ENCODE measurements around the gene TUB. TPM values are rescaled to one million over a fixed set of nuclear protein-coding genes. Genes with fewer than 3 reads are reported as not detected.

Gene TUB
- total and polyA plus RNA-seq, 2 donors from 2014 or later: 5.9 to 6.8 TPM

DNA sequence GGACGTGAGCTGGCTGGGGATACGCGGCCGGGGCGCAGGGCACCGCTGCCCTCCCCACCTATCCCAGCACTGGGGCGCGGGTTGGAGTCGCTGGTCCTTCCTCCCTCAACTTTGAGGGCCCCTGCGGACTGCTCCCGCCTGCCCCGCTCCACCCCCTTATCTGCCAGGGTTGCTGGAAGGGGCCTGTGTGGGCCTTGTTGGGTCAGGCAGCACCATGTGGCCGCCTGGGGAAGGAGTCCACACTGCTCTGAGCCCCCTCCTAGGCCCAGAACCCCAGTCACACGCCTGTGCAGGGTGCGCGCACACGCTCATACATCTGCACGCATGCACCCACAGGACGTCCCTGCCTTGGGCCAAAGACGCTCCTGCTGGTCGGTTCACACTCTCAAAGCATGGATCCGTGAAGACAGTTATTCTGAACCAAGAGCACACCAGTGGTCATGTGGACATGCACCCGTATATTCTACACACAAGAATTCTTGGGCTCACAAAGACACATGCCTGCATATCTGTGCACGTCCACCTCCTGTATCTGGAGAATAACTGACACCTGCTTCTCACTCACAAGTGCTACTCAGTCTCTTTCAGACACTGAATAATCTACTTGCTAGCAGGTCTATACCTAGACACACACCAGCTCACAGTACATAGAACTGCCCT, 710 bp downstream of the TUB start:
- H3K27ac ChIP-seq (ENCODE audit: low read depth in 2 of 2, low read length in 2 of 2): no peak overlapping the region
- intact Hi-C loops (cut with DNase I): no loop called here

DNA sequence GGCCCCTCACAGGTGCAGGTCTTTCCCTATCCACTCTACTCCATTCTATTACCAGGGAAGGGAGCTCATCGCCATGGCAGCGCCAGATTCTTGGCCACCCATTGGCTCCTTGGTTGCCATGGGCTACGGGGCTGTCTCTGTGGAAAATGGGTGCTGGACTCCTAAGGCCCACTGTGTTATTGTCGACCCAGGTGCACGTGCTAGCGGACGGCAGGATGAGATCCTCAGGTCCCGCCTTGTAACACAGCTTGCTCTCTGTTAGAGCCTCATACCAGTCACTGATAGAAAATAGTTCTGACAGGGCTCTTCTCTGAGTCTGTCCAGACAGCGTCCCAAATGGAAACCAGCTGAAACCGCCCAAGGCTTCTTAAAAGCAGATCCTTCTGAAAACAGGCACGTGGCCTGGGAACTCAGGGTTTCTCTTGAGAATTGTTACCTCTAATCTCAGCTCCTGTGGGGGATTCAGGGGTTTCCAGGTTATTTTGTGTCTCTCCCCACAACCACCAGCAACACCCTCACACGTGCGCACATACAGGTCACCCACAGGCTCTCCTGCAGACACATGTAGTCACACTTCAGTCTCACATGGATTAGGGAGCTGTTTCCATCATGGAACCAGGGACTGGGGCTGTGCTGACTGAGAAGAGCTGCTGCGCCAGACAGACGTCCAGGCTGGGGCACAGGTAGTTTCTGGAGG, 1.5 kb downstream of the TUB start:
- no peak for FAIRE-seq
- Histone ChIP-seq H3K4me3 (ENCODE audit: low read length in 3 of 3) (peak overlapping the region in 1 of 3 donors; percentile 53), H3K4me1 (ENCODE audit: control insufficient read depth in 2 of 3, insufficient read depth in 2 of 3, low read depth in 1 of 3, low read length in 3 of 3) (peaks cover 0 to 26% (median 13%) of the 10 kb centered on the region in 3 donors)

More for the DNA sequence above, 710 bp downstream of the TUB start:
- Histone ChIP-seq H3K9me3 (ENCODE audit: control insufficient read depth in 2 of 3, insufficient read depth in 1 of 3, low read length in 3 of 3) (no peaks in the 10 kb centered on the region), H3K4me3 (ENCODE audit: low read length in 3 of 3) (peak overlapping the region; percentile 8 to 53 (median 52)), H3K4me1 (ENCODE audit: control insufficient read depth in 2 of 3, insufficient read depth in 2 of 3, low read depth in 1 of 3, low read length in 3 of 3) (peaks cover 0 to 23% (median 13%) of the 10 kb centered on the region in 3 donors), H3K27me3 (ENCODE audit: control insufficient read depth, insufficient read depth, low read length) (no peaks in the 10 kb centered on the region), H3K9ac (ENCODE audit: low read length in 3 of 3) (no peak overlapping the region), H3K36me3 (ENCODE audit: control insufficient read depth in 2 of 3, insufficient read depth in 3 of 3, low read length in 3 of 3) (no peaks in the 10 kb centered on the region)
- FAIRE-seq (no peak), DNase-seq (peak in 4 of 5 donors; percentile 25 to 74 (median 32))
- no peak for TF ChIP-seq CTCF (IDR thresholded peaks at IDR 0.05; ENCODE audit: borderline replicate concordance, extremely low read depth, insufficient read depth)

GRCh38 chr11:8083088-8083395, 2.0 kb downstream of the TUB start:
- Histone ChIP-seq H3K27ac (ENCODE audit: low read depth in 2 of 2, low read length in 2 of 2) (no peak overlapping the region), H3K27me3 (ENCODE audit: control insufficient read depth, insufficient read depth, low read length) (no peaks in the 10 kb centered on the region), H3K4me1 (ENCODE audit: control insufficient read depth in 2 of 3, insufficient read depth in 2 of 3, low read depth in 1 of 3, low read length in 3 of 3) (peaks cover 0 to 26% (median 13%) of the 10 kb centered on the region in 3 donors), H3K9ac (ENCODE audit: low read length in 3 of 3) (no peak overlapping the region), H3K9me3 (ENCODE audit: control insufficient read depth in 2 of 3, insufficient read depth in 1 of 3, low read length in 3 of 3) (no peaks in the 10 kb centered on the region), H3K36me3 (ENCODE audit: control insufficient read depth in 2 of 3, insufficient read depth in 3 of 3, low read length in 3 of 3) (no peaks in the 10 kb centered on the region), H3K4me3 (ENCODE audit: low read length in 3 of 3) (no peak overlapping the region)
- FAIRE-seq: no peak
- no peak for DNase-seq
- intact Hi-C loops (cut with DNase I): no loop called here
- TF ChIP-seq CTCF (IDR thresholded peaks at IDR 0.05; ENCODE audit: borderline replicate concordance, extremely low read depth, insufficient read depth): no peak

More for the DNA sequence above, 1.5 kb downstream of the TUB start:
- Histone ChIP-seq H3K9me3 (ENCODE audit: control insufficient read depth in 2 of 3, insufficient read depth in 1 of 3, low read length in 3 of 3) (no peaks in the 10 kb centered on the region), H3K36me3 (ENCODE audit: control insufficient read depth in 2 of 3, insufficient read depth in 3 of 3, low read length in 3 of 3) (no peaks in the 10 kb centered on the region), H3K27me3 (ENCODE audit: control insufficient read depth, insufficient read depth, low read length) (no peaks in the 10 kb centered on the region), H3K9ac (ENCODE audit: low read length in 3 of 3) (no peak overlapping the region), H3K27ac (ENCODE audit: low read depth in 2 of 2, low read length in 2 of 2) (no peak overlapping the region)
- DNase-seq: peak in 3 of 5 donors; percentile 30 to 42 (median 33)
- intact Hi-C loops (cut with DNase I): no loop called here
- TF ChIP-seq CTCF (IDR thresholded peaks at IDR 0.05; ENCODE audit: borderline replicate concordance, extremely low read depth, insufficient read depth): no peak

Measured in kidney (tissue), 14 donors.